Mucosa of stomach (tissue), 1 donor: Measurements from ENCODE around the gene CRTC1.

Experiments used
- H3K27me3 ChIP-seq: one replicate; pipeline ENCODE4 v1.7.0; 2013; ENCODE audit warnings: mild to moderate bottlenecking, low read length; ENCODE audit not compliant: control insufficient read depth, insufficient read depth
- H3K36me3 ChIP-seq: one replicate; pipeline ENCODE4 v1.7.0; 2013; ENCODE audit warnings: low read length; ENCODE audit not compliant: control insufficient read depth, insufficient read depth
- H3K4me1 ChIP-seq: one replicate; pipeline ENCODE4 v1.7.0; 2013; ENCODE audit warnings: mild to moderate bottlenecking, low read length; ENCODE audit not compliant: control insufficient read depth, insufficient read depth
- H3K4me3 ChIP-seq: one replicate; pipeline ENCODE4 v1.7.0; 2013; ENCODE audit warnings: low read length
- H3K9ac ChIP-seq: one replicate; pipeline ENCODE4 v1.7.0; 2013; ENCODE audit warnings: mild to moderate bottlenecking, low read length, moderate library complexity
- H3K9me3 ChIP-seq: one replicate; pipeline ENCODE4 v1.7.0; 2013; ENCODE audit warnings: mild to moderate bottlenecking, low read length, moderate library complexity; ENCODE audit not compliant: control insufficient read depth
- donor health status: Pancreatic carcinoma.

CRTC1 gene

GRCh38 chr19:18699403-18700054 lies 16.0 kb downstream of the CRTC1 start:
- H3K4me3 ChIP-seq = no peak overlapping the region
- H3K27me3 ChIP-seq = no peaks in the 10 kb centered on the region
- H3K9ac ChIP-seq = no peak overlapping the region
- H3K4me1 ChIP-seq = peaks cover 30% of the 10 kb centered on the region
- H3K36me3 ChIP-seq = no peaks in the 10 kb centered on the region
- H3K9me3 ChIP-seq = no peaks in the 10 kb centered on the region

- Histone ChIP-seq H3K9ac (peak overlapping the region; percentile 48), H3K4me1 (peaks cover 30% of the 10 kb centered on the region), H3K4me3 (peak overlapping the region; percentile 32), H3K27me3 (no peaks in the 10 kb centered on the region), H3K36me3 (no peaks in the 10 kb centered on the region), H3K9me3 (no peaks in the 10 kb centered on the region)
Observed at GRCh38 chr19:18700501-18701249, 17.2 kb downstream of the CRTC1 start.

- Histone ChIP-seq H3K9ac (no peak overlapping the region), H3K36me3 (no peaks in the 10 kb centered on the region), H3K9me3 (no peaks in the 10 kb centered on the region), H3K4me1 (peaks cover 30% of the 10 kb centered on the region), H3K4me3 (no peak overlapping the region), H3K27me3 (no peaks in the 10 kb centered on the region)
Observed at GRCh38 chr19:18701250-18701608, 17.7 kb downstream of the CRTC1 start.

- H3K4me1 ChIP-seq = peaks cover 21% of the 10 kb centered on the region
- H3K36me3 ChIP-seq = no peaks in the 10 kb centered on the region
- no peak overlapping the region for H3K9ac ChIP-seq
- H3K4me3 ChIP-seq = no peak overlapping the region
- H3K27me3 ChIP-seq = no peaks in the 10 kb centered on the region
- H3K9me3 ChIP-seq = no peaks in the 10 kb centered on the region
Observed at GRCh38 chr19:18704054-18704453, 20.6 kb downstream of the CRTC1 start.

- H3K36me3 ChIP-seq = no peaks in the 10 kb centered on the region
- peaks cover 12% of the 10 kb centered on the region for H3K4me1 ChIP-seq
- H3K4me3 ChIP-seq = no peak overlapping the region
- H3K27me3 ChIP-seq = no peaks in the 10 kb centered on the region
- H3K9me3 ChIP-seq = no peaks in the 10 kb centered on the region
- no peak overlapping the region for H3K9ac ChIP-seq
Observed at GRCh38 chr19:18704971-18705370, 21.5 kb downstream of the CRTC1 start.

GRCh38 chr19:18708452-18709231 lies 25.2 kb downstream of the CRTC1 start:
- H3K4me1 ChIP-seq = no peaks in the 10 kb centered on the region
- no peak overlapping the region for H3K9ac ChIP-seq
- H3K4me3 ChIP-seq = no peak overlapping the region
- no peaks in the 10 kb centered on the region for H3K9me3 ChIP-seq
- H3K36me3 ChIP-seq = no peaks in the 10 kb centered on the region
- H3K27me3 ChIP-seq = no peaks in the 10 kb centered on the region

GRCh38 chr19:18709546-18709945 lies 26.1 kb downstream of the CRTC1 start:
- no peaks in the 10 kb centered on the region for H3K36me3 ChIP-seq

GRCh38 chr19:18710186-18710585 lies 26.7 kb downstream of the CRTC1 start:
- Histone ChIP-seq H3K9ac (no peak overlapping the region), H3K27me3 (no peaks in the 10 kb centered on the region), H3K36me3 (no peaks in the 10 kb centered on the region), H3K9me3 (no peaks in the 10 kb centered on the region), H3K4me1 (no peaks in the 10 kb centered on the region), H3K4me3 (no peak overlapping the region)

More at GRCh38 chr19:18709546-18709945, 26.1 kb downstream of the CRTC1 start:
- H3K27me3 ChIP-seq = no peaks in the 10 kb centered on the region
- no peaks in the 10 kb centered on the region for H3K4me1 ChIP-seq
- no peak overlapping the region for H3K9ac ChIP-seq
- H3K4me3 ChIP-seq = no peak overlapping the region
- H3K9me3 ChIP-seq = no peaks in the 10 kb centered on the region

- no peak overlapping the region for H3K4me3 ChIP-seq
- H3K4me1 ChIP-seq = no peaks in the 10 kb centered on the region
- no peaks in the 10 kb centered on the region for H3K9me3 ChIP-seq
- no peaks in the 10 kb centered on the region for H3K36me3 ChIP-seq
- H3K27me3 ChIP-seq = no peaks in the 10 kb centered on the region
- no peak overlapping the region for H3K9ac ChIP-seq
Observed at GRCh38 chr19:18710996-18711751, 27.7 kb downstream of the CRTC1 start.

- Histone ChIP-seq H3K9ac (no peak overlapping the region), H3K4me3 (no peak overlapping the region), H3K27me3 (no peaks in the 10 kb centered on the region), H3K36me3 (no peaks in the 10 kb centered on the region), H3K4me1 (no peaks in the 10 kb centered on the region), H3K9me3 (no peaks in the 10 kb centered on the region)
Observed at GRCh38 chr19:18711893-18712292, 28.4 kb downstream of the CRTC1 start.

- Histone ChIP-seq H3K4me1 (no peaks in the 10 kb centered on the region), H3K36me3 (no peaks in the 10 kb centered on the region), H3K9me3 (no peaks in the 10 kb centered on the region), H3K4me3 (no peak overlapping the region), H3K9ac (no peak overlapping the region), H3K27me3 (no peaks in the 10 kb centered on the region)
Observed at GRCh38 chr19:18712981-18713380, 29.5 kb downstream of the CRTC1 start.
